H9 (cell line): Measurements from ENCODE around the gene TAGLN. TPM values are rescaled to one million over a fixed set of nuclear protein-coding genes. Genes with fewer than 3 reads are reported as not detected.

Source experiments
- DNase-seq: peaks from one replicate; pipeline ENCODE4 v3.0.0-alpha.2; 2017
- H2AFZ ChIP-seq: one replicate; pipeline ENCODE4 v1.6.1; 2013; ENCODE audit warnings: mild to moderate bottlenecking, low read length, control low read depth, moderate library complexity
- H2AK5ac ChIP-seq: 2 replicates; pipeline ENCODE4 v1.6.1; 2013; ENCODE audit warnings: low read length, control low read depth, mixed read lengths; ENCODE audit not compliant: insufficient read length
- H2BK120ac ChIP-seq: one replicate; pipeline ENCODE4 v1.6.1; 2013; ENCODE audit warnings: low read depth, mild to moderate bottlenecking, low read length, control low read depth, inconsistent platforms; ENCODE audit not compliant: poor library complexity, severe bottlenecking
- H2BK12ac ChIP-seq: 2 replicates; pipeline ENCODE4 v1.6.1; 2013; ENCODE audit warnings: low read length, control low read depth, mixed read lengths, low read depth; ENCODE audit not compliant: insufficient read length
- H2BK15ac ChIP-seq: 2 replicates; pipeline ENCODE4 v1.6.1; 2013; ENCODE audit warnings: low read depth, low read length, control low read depth
- H2BK20ac ChIP-seq: one replicate; pipeline ENCODE4 v1.6.1; 2013; ENCODE audit warnings: low read depth, mild to moderate bottlenecking, low read length, control low read depth, inconsistent platforms; ENCODE audit not compliant: poor library complexity, severe bottlenecking
- H2BK5ac ChIP-seq: 2 replicates; pipeline ENCODE4 v1.6.1; 2013; ENCODE audit warnings: low read length, control low read depth, mixed read lengths; ENCODE audit not compliant: insufficient read length
- H3K14ac ChIP-seq: 2 replicates; pipeline ENCODE4 v1.6.1; 2013; ENCODE audit warnings: low read length, control low read depth; ENCODE audit not compliant: insufficient read depth
- H3K18ac ChIP-seq: 2 replicates; pipeline ENCODE4 v1.6.1; 2013; ENCODE audit warnings: low read depth, mild to moderate bottlenecking, mixed read lengths, low read length, control low read depth; ENCODE audit not compliant: insufficient read length
- H3K23ac ChIP-seq: 2 replicates; pipeline ENCODE4 v1.6.1; 2013; ENCODE audit warnings: low read length, control low read depth, mixed read lengths, low read depth; ENCODE audit not compliant: insufficient read length
- H3K23me2 ChIP-seq: 2 replicates; pipeline ENCODE4 v1.6.1; 2013; ENCODE audit warnings: low read depth, mild to moderate bottlenecking, mixed read lengths, low read length, control low read depth; ENCODE audit not compliant: insufficient read length, poor library complexity, severe bottlenecking
- H3K27ac ChIP-seq: 2 replicates; pipeline ENCODE4 v1.5.1; 2013; ENCODE audit warnings: low read length, control low read depth, mixed read lengths, low read depth; ENCODE audit not compliant: insufficient read length
- H3K27me3 ChIP-seq: 2 replicates; pipeline ENCODE4 v1.6.1; 2013; ENCODE audit warnings: low read length, control low read depth, inconsistent platforms; ENCODE audit not compliant: insufficient read depth
- H3K4ac ChIP-seq: 2 replicates; pipeline ENCODE4 v1.6.1; 2013; ENCODE audit warnings: low read depth, mild to moderate bottlenecking, control low read depth, inconsistent platforms, low read length, moderate library complexity
- H3K4me1 ChIP-seq: 2 replicates; pipeline ENCODE4 v1.6.1; 2013; ENCODE audit warnings: low read length, control low read depth, inconsistent platforms; ENCODE audit not compliant: insufficient read depth
- H3K4me2 ChIP-seq: 2 replicates; pipeline ENCODE4 v1.6.1; 2013; ENCODE audit warnings: low read length, control low read depth, mixed read lengths; ENCODE audit not compliant: insufficient read length, insufficient read depth
- H3K56ac ChIP-seq: 2 replicates; pipeline ENCODE4 v1.6.1; 2013; ENCODE audit warnings: low read depth, mild to moderate bottlenecking, mixed read lengths, low read length, control low read depth; ENCODE audit not compliant: insufficient read length
- H3K79me1 ChIP-seq: 2 replicates; pipeline ENCODE4 v1.6.1; 2013; ENCODE audit warnings: low read depth, mild to moderate bottlenecking, moderate library complexity, low read length, control low read depth, inconsistent platforms; ENCODE audit not compliant: insufficient read depth, poor library complexity, severe bottlenecking
- H3K79me2 ChIP-seq: 2 replicates; pipeline ENCODE4 v1.6.1; 2013; ENCODE audit warnings: low read length, control low read depth, inconsistent platforms; ENCODE audit not compliant: insufficient read depth
- H3K9ac ChIP-seq: 2 replicates; pipeline ENCODE4 v1.6.1; 2013; ENCODE audit warnings: low read length, control low read depth, mixed read lengths; ENCODE audit not compliant: insufficient read length; ENCODE audit errors: extremely low read depth
- H3K9me3 ChIP-seq: one replicate; pipeline ENCODE4 v1.6.1; 2013; ENCODE audit warnings: low read depth, low read length, inconsistent platforms; ENCODE audit not compliant: control insufficient read depth
- H3T11ph ChIP-seq: one replicate; pipeline ENCODE4 v1.6.1; 2013; ENCODE audit warnings: mild to moderate bottlenecking, low read length, control low read depth, inconsistent platforms
- H4K20me1 ChIP-seq: one replicate; pipeline ENCODE4 v1.6.1; 2013; ENCODE audit not compliant: control insufficient read depth, insufficient read length, insufficient read depth
- H4K5ac ChIP-seq: 2 replicates; pipeline ENCODE4 v1.6.1; 2013; ENCODE audit warnings: low read depth, mild to moderate bottlenecking, mixed read lengths, low read length, control low read depth; ENCODE audit not compliant: insufficient read length
- H4K8ac ChIP-seq: replicated peaks from 2 replicates; pipeline ENCODE4 v1.6.1; 2013; ENCODE audit warnings: low read length, control low read depth, mixed read lengths, low read depth; ENCODE audit not compliant: insufficient read length
- H4K91ac ChIP-seq: 2 replicates; pipeline ENCODE4 v1.6.1; 2013; ENCODE audit warnings: low read depth, mild to moderate bottlenecking, moderate library complexity, mixed read lengths, low read length, control low read depth; ENCODE audit not compliant: insufficient read length
- H3K27ac Mint-ChIP-seq, 3 experiments: 2 replicates in 2 of 3; 3 replicates in 1 of 3; pipeline ENCODE4 v1.8.0; 2020 to 2021; ENCODE audit warnings: mixed read lengths in 3 of 3, mild to moderate bottlenecking in 1 of 3, moderate library complexity in 1 of 3
- H3K27me3 Mint-ChIP-seq: 2 replicates; pipeline ENCODE4 v1.8.0; 2021; ENCODE audit warnings: low read depth, mild to moderate bottlenecking, moderate library complexity, mixed read lengths
- H3K36me3 Mint-ChIP-seq, 3 experiments: 2 replicates in 2 of 3; 3 replicates in 1 of 3; pipeline ENCODE4 v1.8.0; 2020 to 2021; ENCODE audit warnings: low read depth in 3 of 3, mixed read lengths in 3 of 3; ENCODE audit not compliant: insufficient read depth in 1 of 3
- H3K4me1 Mint-ChIP-seq, 2 experiments: 2 replicates each; pipeline ENCODE4 v1.8.0; 2020; ENCODE audit warnings: mixed read lengths in 2 of 2
- H3K4me3 Mint-ChIP-seq, 2 experiments: 2 replicates in 1 of 2; 3 replicates in 1 of 2; pipeline ENCODE4 v1.8.0; 2020 to 2021; ENCODE audit warnings: mild to moderate bottlenecking in 2 of 2, mixed read lengths in 2 of 2, moderate library complexity in 1 of 2
- H3K9me3 Mint-ChIP-seq, 2 experiments: 2 replicates in 1 of 2; 3 replicates in 1 of 2; pipeline ENCODE4 v1.8.0; 2020; ENCODE audit warnings: mild to moderate bottlenecking in 2 of 2, mixed read lengths in 2 of 2, moderate library complexity in 1 of 2
- CTCF ChIP-seq: fragments of 200-600 bp; sonication (generic); conservative IDR thresholded peaks from 3 replicates; pipeline ENCODE4 v1.8.0; 2021; ENCODE audit warnings: antibody characterized with exemption, mild to moderate bottlenecking
- WGBS: extraction: QIAGEN DNeasy Blood & Tissue Kit; methylation state at CpG from one replicate; pipeline ENCODE4 v1.1.7; 2013; ENCODE audit warnings: missing lambda C conversion rate, low lambda C conversion rate, mixed read lengths; ENCODE audit not compliant: insufficient read length; ENCODE audit errors: extremely low coverage; 5-methylcytosine and 5-hydroxymethylcytosine counted together
- total RNA-seq: library from RNA; stranded (reverse); gene quantifications from 2 replicates; pipeline ENCODE4 v1.2.1, GENCODE V29; 2021

Gene TAGLN
- total RNA-seq, 1 experiment from 2014 or later: 176 TPM

- no peaks in the 10 kb centered on the region for H3K9me3 Mint-ChIP-seq
- Histone ChIP-seq H3K9me3 (no peaks in the 10 kb centered on the region), H2BK20ac (no peak overlapping the region), H3K9ac (no peak overlapping the region), H4K5ac (no peak overlapping the region), H2BK15ac (no peak overlapping the region), H3K79me2 (no peaks in the 10 kb centered on the region; the same call in 1 of the 2 replicates), H3K4ac (no peak overlapping the region), H2BK5ac (no peak overlapping the region), H2AK5ac (no peak overlapping the region), H3T11ph (no peak overlapping the region), H3K27me3 (no peaks in the 10 kb centered on the region), H3K23me2 (no peaks in the 10 kb centered on the region), H3K79me1 (no peaks in the 10 kb centered on the region), H3K27ac (no peak overlapping the region), H3K4me1 (no peaks in the 10 kb centered on the region), H3K18ac (no peak overlapping the region), H2BK12ac (no peak overlapping the region), H4K20me1 (no peaks in the 10 kb centered on the region), H3K14ac (no peak overlapping the region), H4K91ac (no peak overlapping the region), H2BK120ac (no peak overlapping the region), H4K8ac (no peak overlapping the region), H3K56ac (no peak overlapping the region), H2AFZ (no peak overlapping the region), H3K4me2 (no peak overlapping the region), H3K23ac (no peak overlapping the region)
- H3K4me3 Mint-ChIP-seq: no peak overlapping the region
- no peak for DNase-seq
- peaks cover 31 to 91% (median 79%) of the 10 kb centered on the region in 3 experiments; a peak in 6 of 7 replicates for H3K36me3 Mint-ChIP-seq
- no CpG with 5 or more reads among the region's 1 CpG for WGBS
- TF ChIP-seq CTCF: no peak
- H3K27me3 Mint-ChIP-seq: no peaks in the 10 kb centered on the region
- peak overlapping the region in 1 of 3 experiments; percentile 9; a peak in 1 of 7 replicates for H3K27ac Mint-ChIP-seq
- H3K4me1 Mint-ChIP-seq: peaks cover 7 to 11% of the 10 kb centered on the region in 2 experiments
Observed at GRCh38 chr11:117166491-117166890, 32.7 kb upstream of the TAGLN start.
